ENCODE measurements around the gene PRADC1.

DNA sequence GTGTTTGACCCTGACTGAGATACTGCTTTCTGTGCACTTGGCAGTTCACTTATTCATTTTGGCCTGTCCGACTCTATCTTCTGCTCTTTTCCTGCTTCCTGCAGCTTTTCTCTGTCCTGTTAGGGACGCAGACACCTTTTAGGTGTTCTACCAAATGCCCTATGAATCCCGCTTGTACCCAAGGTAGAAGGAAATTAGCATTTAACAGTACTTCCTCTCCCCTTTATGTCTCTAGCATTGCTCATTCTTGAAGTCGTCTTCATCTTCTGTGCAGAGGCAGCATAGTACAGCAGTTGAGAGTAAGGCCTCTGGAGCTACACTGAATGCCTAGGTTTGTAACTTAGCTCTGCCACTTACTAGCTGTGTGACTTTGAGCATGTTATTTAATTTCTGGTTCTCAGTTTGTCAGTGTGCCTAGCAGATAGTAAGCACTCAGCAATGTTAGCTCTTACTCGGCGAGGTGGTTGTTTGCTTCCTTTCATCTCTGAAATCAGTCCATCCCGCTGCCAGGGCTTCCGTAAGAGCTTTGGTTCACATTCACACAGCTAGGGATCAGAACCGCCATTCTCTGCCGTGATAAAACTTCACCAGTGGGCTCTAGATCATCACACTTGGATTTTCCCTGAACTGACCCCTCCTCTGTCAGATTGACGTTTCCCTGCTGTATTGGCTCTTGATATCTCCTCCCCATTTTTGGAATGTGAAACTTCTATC, 2.4 kb upstream of the PRADC1 start:
- TF ChIP-seq, protein P1, sequence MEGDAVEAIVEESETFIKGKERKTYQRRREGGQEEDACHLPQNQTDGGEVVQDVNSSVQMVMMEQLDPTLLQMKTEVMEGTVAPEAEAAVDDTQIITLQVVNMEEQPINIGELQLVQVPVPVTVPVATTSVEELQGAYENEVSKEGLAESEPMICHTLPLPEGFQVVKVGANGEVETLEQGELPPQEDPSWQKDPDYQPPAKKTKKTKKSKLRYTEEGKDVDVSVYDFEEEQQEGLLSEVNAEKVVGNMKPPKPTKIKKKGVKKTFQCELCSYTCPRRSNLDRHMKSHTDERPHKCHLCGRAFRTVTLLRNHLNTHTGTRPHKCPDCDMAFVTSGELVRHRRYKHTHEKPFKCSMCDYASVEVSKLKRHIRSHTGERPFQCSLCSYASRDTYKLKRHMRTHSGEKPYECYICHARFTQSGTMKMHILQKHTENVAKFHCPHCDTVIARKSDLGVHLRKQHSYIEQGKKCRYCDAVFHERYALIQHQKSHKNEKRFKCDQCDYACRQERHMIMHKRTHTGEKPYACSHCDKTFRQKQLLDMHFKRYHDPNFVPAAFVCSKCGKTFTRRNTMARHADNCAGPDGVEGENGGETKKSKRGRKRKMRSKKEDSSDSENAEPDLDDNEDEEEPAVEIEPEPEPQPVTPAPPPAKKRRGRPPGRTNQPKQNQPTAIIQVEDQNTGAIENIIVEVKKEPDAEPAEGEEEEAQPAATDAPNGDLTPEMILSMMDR (IDR thresholded peaks at IDR 0.05; ENCODE audit: borderline replicate concordance, extremely low read depth, low read length, poor library complexity, severe bottlenecking): no peak
- no peak for TF ChIP-seq EZH2 (IDR thresholded peaks at IDR 0.05; ENCODE audit: borderline replicate concordance, low read depth, low read length, severe bottlenecking)

Measured in DND-41 (cell line).